OCI-LY1 (cell line): ENCODE results near the gene CDH13.

Experiments used
- H2AFZ ChIP-seq: fragments of 200-600 bp; sonication (generic), shearing (Covaris generic); 2 replicates; pipeline ENCODE4 v1.6.0; 2014; ENCODE audit warnings: antibody characterized with exemption, mild to moderate bottlenecking, low read length
- H3F3A ChIP-seq: fragments of 200-600 bp; sonication (generic), shearing (Covaris generic); 2 replicates; pipeline ENCODE4 v1.6.0; 2014; ENCODE audit warnings: mild to moderate bottlenecking, antibody characterized with exemption, low read length, moderate library complexity; ENCODE audit not compliant: insufficient read depth
- H3K27ac ChIP-seq: fragments of 200-600 bp; sonication (generic); 2 replicates; pipeline ENCODE4 v1.5.1; 2014; ENCODE audit warnings: low read length, mixed run types, mild to moderate bottlenecking, low read depth; ENCODE audit not compliant: poor library complexity, severe bottlenecking
- H3K27me3 ChIP-seq: fragments of 200-600 bp; sonication (generic); 2 replicates; pipeline ENCODE4 v1.6.0; 2014; ENCODE audit warnings: antibody characterized with exemption, mild to moderate bottlenecking, low read length, moderate library complexity; ENCODE audit not compliant: insufficient read depth
- H3K36me3 ChIP-seq: fragments of 200-600 bp; sonication (generic); 2 replicates; pipeline ENCODE4 v1.6.1; 2014; ENCODE audit warnings: mild to moderate bottlenecking, antibody characterized with exemption, low read length, moderate library complexity, mixed read lengths; ENCODE audit not compliant: insufficient read depth
- H3K4me1 ChIP-seq: fragments of 200-600 bp; sonication (generic); 2 replicates; pipeline ENCODE4 v1.5.1; 2014; ENCODE audit warnings: mild to moderate bottlenecking, low read length, moderate library complexity; ENCODE audit not compliant: insufficient read depth, severe bottlenecking
- H3K4me2 ChIP-seq: fragments of 200-600 bp; sonication (generic), shearing (Covaris generic); 2 replicates; pipeline ENCODE4 v1.6.1; 2014; ENCODE audit warnings: low read length
- H3K4me3 ChIP-seq: fragments of 200-600 bp; sonication (generic); 2 replicates; pipeline ENCODE4 v1.5.1; 2014; ENCODE audit warnings: low read length, low read depth, mild to moderate bottlenecking, mixed read lengths; ENCODE audit not compliant: poor library complexity, severe bottlenecking
- H3K79me2 ChIP-seq: fragments of 200-600 bp; shearing (Covaris generic); 2 replicates; pipeline ENCODE4 v1.6.1; 2016; ENCODE audit warnings: mixed run types, low read length, mixed read lengths; ENCODE audit not compliant: insufficient read depth
- H3K9ac ChIP-seq: fragments of 200-600 bp; sonication (generic), shearing (Covaris generic); 2 replicates; pipeline ENCODE4 v1.6.1; 2014; ENCODE audit warnings: mild to moderate bottlenecking, low read length, mixed read lengths
- H3K9me2 ChIP-seq: fragments of 200-600 bp; sonication (generic), shearing (Covaris generic); 2 replicates; pipeline ENCODE4 v1.6.1; 2014; ENCODE audit warnings: low read depth, mild to moderate bottlenecking, low read length, mixed read lengths
- H3K9me3 ChIP-seq: fragments of 200-600 bp; shearing (Covaris generic); 2 replicates; pipeline ENCODE4 v1.6.1; 2014; ENCODE audit warnings: low read length, mixed read lengths
- H4K20me1 ChIP-seq: fragments of 200-600 bp; sonication (generic), shearing (Covaris generic); 2 replicates; pipeline ENCODE4 v1.6.0; 2016; ENCODE audit warnings: mild to moderate bottlenecking, low read length; ENCODE audit not compliant: insufficient read depth
- CTCF ChIP-seq: fragments of 200-600 bp; sonication (generic), shearing (Covaris generic); IDR thresholded peaks from 2 replicates; pipeline ENCODE4 v1.5.1; 2017; ENCODE audit warnings: mild to moderate bottlenecking, antibody characterized with exemption, low read length, moderate library complexity, mixed read lengths
- EZH2 ChIP-seq: fragments of 200-600 bp; sonication (generic), shearing (Covaris generic); IDR thresholded peaks from 2 replicates; pipeline ENCODE4 v1.8.0; 2017; ENCODE audit warnings: borderline replicate concordance, mixed run types, mild to moderate bottlenecking, antibody characterized with exemption, low read length, moderate library complexity, mixed read lengths

CDH13 gene

GRCh38 chr16:83308414-83308813 is 681.6 kb downstream of the CDH13 start:
- Histone ChIP-seq H3K27ac (no peak overlapping the region), H2AFZ (no peak overlapping the region), H3K79me2 (no peaks in the 10 kb centered on the region), H3K9me3 (no peaks in the 10 kb centered on the region), H3F3A (no peaks in the 10 kb centered on the region), H3K9me2 (no peaks in the 10 kb centered on the region), H3K4me1 (no peaks in the 10 kb centered on the region), H3K4me2 (no peak overlapping the region), H3K9ac (no peak overlapping the region), H3K27me3 (no peaks in the 10 kb centered on the region; the same call in 1 of the 2 replicates), H3K36me3 (no peaks in the 10 kb centered on the region), H3K4me3 (no peak overlapping the region), H4K20me1 (no peaks in the 10 kb centered on the region)
- no peak for TF ChIP-seq EZH2
- no peak for TF ChIP-seq CTCF

- no peak for TF ChIP-seq CTCF
- no peak for TF ChIP-seq EZH2
- Histone ChIP-seq H3F3A (no peaks in the 10 kb centered on the region), H3K79me2 (no peaks in the 10 kb centered on the region), H4K20me1 (no peaks in the 10 kb centered on the region), H3K36me3 (no peaks in the 10 kb centered on the region), H3K9me3 (no peaks in the 10 kb centered on the region), H3K9me2 (no peaks in the 10 kb centered on the region), H3K27me3 (no peaks in the 10 kb centered on the region; the same call in 1 of the 2 replicates), H3K4me1 (no peaks in the 10 kb centered on the region), H3K4me2 (no peak overlapping the region), H3K4me3 (no peak overlapping the region), H3K9ac (no peak overlapping the region), H3K27ac (no peak overlapping the region), H2AFZ (no peak overlapping the region)
These were observed 684.0 kb downstream of the CDH13 start for GRCh38 chr16:83310816-83311215.

DNA sequence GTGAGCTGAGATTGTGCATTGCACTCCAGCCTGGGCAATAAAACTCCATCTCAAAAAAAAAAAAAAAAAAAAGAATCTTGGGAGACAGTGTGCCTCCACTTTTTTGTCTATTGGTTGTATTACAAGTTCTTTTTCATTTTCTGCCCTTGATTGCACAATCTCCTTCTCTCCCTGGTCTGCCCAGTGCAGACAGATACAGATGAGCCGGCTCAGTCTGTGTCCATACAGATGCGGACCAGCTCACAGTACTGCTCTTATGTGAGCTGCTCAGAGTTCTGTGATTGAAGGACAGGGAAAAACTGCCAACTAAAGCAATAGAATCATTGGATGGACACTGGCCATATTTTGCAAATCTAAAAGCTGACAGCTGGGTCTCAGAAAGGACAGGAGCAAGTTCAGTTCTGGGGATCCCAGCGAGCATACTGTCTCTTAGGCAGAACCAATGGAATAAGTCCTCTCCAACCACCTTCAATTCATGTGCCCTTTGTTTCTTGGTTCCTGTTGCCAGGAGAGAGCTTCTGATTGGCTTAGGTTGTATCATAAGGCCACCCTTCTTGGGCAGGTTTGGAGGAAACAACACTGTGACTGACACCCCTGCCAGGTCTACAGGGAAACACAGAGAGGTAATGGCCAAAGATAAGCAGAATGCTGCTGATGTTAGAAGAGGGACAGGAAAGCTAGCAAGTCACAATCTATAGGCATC is 685.4 kb downstream of the CDH13 start:
- Histone ChIP-seq H3K36me3 (no peaks in the 10 kb centered on the region), H3K9ac (no peak overlapping the region), H3K9me2 (no peaks in the 10 kb centered on the region), H3K4me1 (no peaks in the 10 kb centered on the region), H2AFZ (no peak overlapping the region), H3K27me3 (no peaks in the 10 kb centered on the region), H3K4me2 (no peak overlapping the region), H3K9me3 (no peaks in the 10 kb centered on the region), H4K20me1 (no peaks in the 10 kb centered on the region), H3F3A (no peaks in the 10 kb centered on the region), H3K27ac (no peak overlapping the region), H3K4me3 (no peak overlapping the region), H3K79me2 (no peaks in the 10 kb centered on the region)
- TF ChIP-seq CTCF (no peak), EZH2 (no peak)
